Loucy (cell line): ENCODE measurements around the gene CASP7.

ENCODE experiments used
- H2AFZ ChIP-seq: fragments of 200-600 bp; sonication (generic); 2 replicates; pipeline ENCODE4 v1.6.0; 2016; ENCODE audit warnings: antibody characterized with exemption, mild to moderate bottlenecking, low read length, moderate library complexity
- H3F3A ChIP-seq: fragments of 200-600 bp; 2 replicates; pipeline ENCODE4 v1.6.0; 2016; ENCODE audit warnings: antibody characterized with exemption, low read depth, mild to moderate bottlenecking
- H3K27me3 ChIP-seq: fragments of 200-600 bp; sonication (generic); 2 replicates; pipeline ENCODE4 v1.6.1; 2014; ENCODE audit warnings: low read length, mild to moderate bottlenecking; ENCODE audit not compliant: insufficient read depth, poor library complexity, severe bottlenecking
- H3K36me3 ChIP-seq: fragments of 200-600 bp; sonication (generic); 2 replicates; pipeline ENCODE4 v1.6.1; 2016; ENCODE audit warnings: low read length; ENCODE audit not compliant: insufficient read depth
- H3K4me1 ChIP-seq: fragments of 200-600 bp; sonication (generic); 2 replicates; pipeline ENCODE4 v1.5.1; 2014; ENCODE audit warnings: low read length, mild to moderate bottlenecking; ENCODE audit not compliant: insufficient read depth, poor library complexity, severe bottlenecking
- H3K4me2 ChIP-seq: fragments of 200-600 bp; sonication (generic); 2 replicates; pipeline ENCODE4 v1.6.0; 2014; ENCODE audit warnings: antibody characterized with exemption, low read length, low read depth, mild to moderate bottlenecking; ENCODE audit not compliant: poor library complexity, severe bottlenecking
- H3K4me3 ChIP-seq: fragments of 200-600 bp; sonication (generic); 2 replicates; pipeline ENCODE4 v1.5.1; 2014; ENCODE audit warnings: low read length, mild to moderate bottlenecking, mixed read lengths; ENCODE audit not compliant: poor library complexity, severe bottlenecking
- H3K79me2 ChIP-seq: fragments of 200-600 bp; sonication (generic); 2 replicates; pipeline ENCODE4 v1.6.1; 2014; ENCODE audit warnings: low read length; ENCODE audit not compliant: insufficient read depth
- H3K9ac ChIP-seq: fragments of 200-600 bp; sonication (generic); 2 replicates; pipeline ENCODE4 v1.6.0; 2014; ENCODE audit warnings: mild to moderate bottlenecking, low read depth, low read length, moderate library complexity; ENCODE audit not compliant: poor library complexity, severe bottlenecking
- H3K9me2 ChIP-seq: fragments of 200-600 bp; sonication (generic); replicated peaks from 2 replicates; pipeline ENCODE4 v1.6.1; 2016; ENCODE audit warnings: low read depth, low read length, mixed read lengths
- H3K9me3 ChIP-seq: fragments of 200-600 bp; sonication (generic); 2 replicates; pipeline ENCODE4 v1.6.1; 2014; ENCODE audit warnings: mild to moderate bottlenecking, antibody characterized with exemption, low read length, low read depth; ENCODE audit not compliant: insufficient read depth
- H4K20me1 ChIP-seq: fragments of 200-600 bp; sonication (generic); 2 replicates; pipeline ENCODE4 v1.6.0; 2014; ENCODE audit warnings: antibody characterized with exemption, low read length, mild to moderate bottlenecking; ENCODE audit not compliant: insufficient read depth, poor library complexity, severe bottlenecking
- EZH2phosphoT487 ChIP-seq: fragments of 200-600 bp; IDR thresholded peaks from 2 replicates; pipeline ENCODE4 v1.6.1; 2018; ENCODE audit warnings: antibody characterized with exemption, mild to moderate bottlenecking, moderate library complexity, borderline replicate concordance
- TF ChIP-seq, protein P1 (sequence below): fragments of 200-600 bp; sonication (generic); conservative IDR thresholded peaks from 2 replicates; pipeline ENCODE4 v1.5.1; 2014; ENCODE audit warnings: mild to moderate bottlenecking, antibody characterized with exemption, low read length

The CASP7 gene

GRCh38 chr10:113690749-113691148, 11.0 kb downstream of the CASP7 start:
- no peak overlapping the region for H3K4me3 ChIP-seq
- no peak overlapping the region for H3K4me2 ChIP-seq
- no peak overlapping the region for H2AFZ ChIP-seq
- TF ChIP-seq, protein P1, sequence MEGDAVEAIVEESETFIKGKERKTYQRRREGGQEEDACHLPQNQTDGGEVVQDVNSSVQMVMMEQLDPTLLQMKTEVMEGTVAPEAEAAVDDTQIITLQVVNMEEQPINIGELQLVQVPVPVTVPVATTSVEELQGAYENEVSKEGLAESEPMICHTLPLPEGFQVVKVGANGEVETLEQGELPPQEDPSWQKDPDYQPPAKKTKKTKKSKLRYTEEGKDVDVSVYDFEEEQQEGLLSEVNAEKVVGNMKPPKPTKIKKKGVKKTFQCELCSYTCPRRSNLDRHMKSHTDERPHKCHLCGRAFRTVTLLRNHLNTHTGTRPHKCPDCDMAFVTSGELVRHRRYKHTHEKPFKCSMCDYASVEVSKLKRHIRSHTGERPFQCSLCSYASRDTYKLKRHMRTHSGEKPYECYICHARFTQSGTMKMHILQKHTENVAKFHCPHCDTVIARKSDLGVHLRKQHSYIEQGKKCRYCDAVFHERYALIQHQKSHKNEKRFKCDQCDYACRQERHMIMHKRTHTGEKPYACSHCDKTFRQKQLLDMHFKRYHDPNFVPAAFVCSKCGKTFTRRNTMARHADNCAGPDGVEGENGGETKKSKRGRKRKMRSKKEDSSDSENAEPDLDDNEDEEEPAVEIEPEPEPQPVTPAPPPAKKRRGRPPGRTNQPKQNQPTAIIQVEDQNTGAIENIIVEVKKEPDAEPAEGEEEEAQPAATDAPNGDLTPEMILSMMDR = no peak
- TF ChIP-seq EZH2phosphoT487 = no peak
- no peaks in the 10 kb centered on the region for H3F3A ChIP-seq
- no peaks in the 10 kb centered on the region for H4K20me1 ChIP-seq
- H3K9ac ChIP-seq = no peak overlapping the region
- no peaks in the 10 kb centered on the region for H3K9me2 ChIP-seq
- no peaks in the 10 kb centered on the region for H3K27me3 ChIP-seq
- H3K79me2 ChIP-seq = peaks cover 88% of the 10 kb centered on the region
- H3K4me1 ChIP-seq = no peaks in the 10 kb centered on the region
- peaks cover 39% of the 10 kb centered on the region for H3K36me3 ChIP-seq
- peaks cover 26% of the 10 kb centered on the region; the same call in 1 of the 2 replicates for H3K9me3 ChIP-seq

- H3K9me3 ChIP-seq = peaks cover 26% of the 10 kb centered on the region; the same call in 1 of the 2 replicates
- TF ChIP-seq, protein P1 = no peak
- TF ChIP-seq EZH2phosphoT487 = no peak
- H3K4me1 ChIP-seq = no peaks in the 10 kb centered on the region
- no peak overlapping the region for H3K4me3 ChIP-seq
- no peak overlapping the region for H3K9ac ChIP-seq
- H3K9me2 ChIP-seq = no peaks in the 10 kb centered on the region
- H2AFZ ChIP-seq = no peak overlapping the region
- H3K36me3 ChIP-seq = peaks cover 39% of the 10 kb centered on the region
- H4K20me1 ChIP-seq = no peaks in the 10 kb centered on the region
- H3F3A ChIP-seq = no peaks in the 10 kb centered on the region
- no peaks in the 10 kb centered on the region for H3K27me3 ChIP-seq
- H3K4me2 ChIP-seq = no peak overlapping the region
- H3K79me2 ChIP-seq = peaks cover 84% of the 10 kb centered on the region
Observed at GRCh38 chr10:113691381-113691780, 11.7 kb downstream of the CASP7 start.

- Histone ChIP-seq H3K4me2 (no peak overlapping the region), H3K9me2 (no peaks in the 10 kb centered on the region)
Observed at GRCh38 chr10:113692271-113692670, 12.6 kb downstream of the CASP7 start.

More at GRCh38 chr10:113692271-113692670, 12.6 kb downstream of the CASP7 start:
- H3K9me3 ChIP-seq = peaks cover 19% of the 10 kb centered on the region; the same call in 1 of the 2 replicates
- no peaks in the 10 kb centered on the region for H3K27me3 ChIP-seq
- no peaks in the 10 kb centered on the region for H3F3A ChIP-seq
- no peak overlapping the region for H3K9ac ChIP-seq
- no peaks in the 10 kb centered on the region for H3K4me1 ChIP-seq
- peaks cover 76% of the 10 kb centered on the region for H3K79me2 ChIP-seq
- H3K4me3 ChIP-seq = no peak overlapping the region
- no peak overlapping the region for H2AFZ ChIP-seq
- no peak for TF ChIP-seq EZH2phosphoT487
- TF ChIP-seq, protein P1 = no peak
- no peaks in the 10 kb centered on the region for H4K20me1 ChIP-seq
- peaks cover 42% of the 10 kb centered on the region for H3K36me3 ChIP-seq
